Calu3 (cell line): ENCODE data around the gene GJE1. TPM values are rescaled to one million over a fixed set of nuclear protein-coding genes. Genes with fewer than 3 reads are reported as not detected.

ENCODE experiments used
- BruUV-seq: library from RNA; stranded (reverse); fragments of 400-500 nt; replicated peaks from 2 replicates; lab custom pipeline; 2021; lab: Mats Ljungman, UMichigan
- CTCF ChIA-PET: fragments of 300-600 bp; sonication (Branson Sonifier 250); formaldehyde crosslinking; loops from one replicate; lab custom pipeline; 2022; ENCODE audit warnings: antibody characterized with exemption; lab: Charles Lee
- DNase-seq: peaks from one replicate; pipeline ENCODE4 v3.0.0; 2022
- H3K27ac Mint-ChIP-seq: one replicate; pipeline ENCODE4 v1.8.0; 2022; ENCODE audit warnings: mixed read lengths; ENCODE audit not compliant: unreplicated experiment
- H3K27me3 Mint-ChIP-seq: one replicate; pipeline ENCODE4 v1.8.0; 2022; ENCODE audit warnings: mixed read lengths; ENCODE audit not compliant: unreplicated experiment
- H3K36me3 Mint-ChIP-seq: one replicate; pipeline ENCODE4 v1.8.0; 2022; ENCODE audit warnings: mild to moderate bottlenecking, moderate library complexity, mixed read lengths; ENCODE audit not compliant: insufficient read depth, unreplicated experiment
- H3K4me1 Mint-ChIP-seq: one replicate; pipeline ENCODE4 v1.8.0; 2022; ENCODE audit warnings: mild to moderate bottlenecking, low read depth, mixed read lengths; ENCODE audit not compliant: unreplicated experiment
- H3K4me3 Mint-ChIP-seq: one replicate; pipeline ENCODE4 v1.8.0; 2022; ENCODE audit warnings: mild to moderate bottlenecking, low read depth, moderate library complexity, mixed read lengths; ENCODE audit not compliant: unreplicated experiment
- H3K9me3 Mint-ChIP-seq: one replicate; pipeline ENCODE4 v1.8.0; 2022; ENCODE audit warnings: low read depth, mixed read lengths; ENCODE audit not compliant: unreplicated experiment
- CTCF ChIP-seq: fragments of 200-600 bp; IDR thresholded peaks from one replicate; pipeline ENCODE4 v1.8.0; 2022; ENCODE audit warnings: antibody characterized with exemption; ENCODE audit not compliant: unreplicated experiment
- intact Hi-C: fragments of 100-400 bp; cut with micrococcal nuclease; formaldehyde crosslinking; loops from one replicate; pipeline ENCODE4 v1.10.0; 2022; ENCODE audit not compliant: unreplicated experiment
- total RNA-seq: library from RNA; stranded (reverse); gene quantifications from 2 replicates; pipeline ENCODE4 v1.2.3, GENCODE V29; 2022

GJE1 gene
- total RNA-seq, 1 experiment from 2014 or later, result not detected

GRCh38 chr6:142165227-142165626 lies 32.5 kb downstream of the GJE1 start:
- no peak overlapping the region for H3K27ac Mint-ChIP-seq
- intact Hi-C loops, result no loop called here
- no peaks in the 10 kb centered on the region for H3K27me3 Mint-ChIP-seq
- no peaks in the 10 kb centered on the region for H3K9me3 Mint-ChIP-seq
- H3K4me3 Mint-ChIP-seq, result no peak overlapping the region
- no peaks in the 10 kb centered on the region for H3K36me3 Mint-ChIP-seq
- BruUV-seq, result no TSS peak
- CTCF ChIA-PET, result no interaction called here
- no peak for DNase-seq
- H3K4me1 Mint-ChIP-seq, result peaks cover 18% of the 10 kb centered on the region
- TF ChIP-seq CTCF, result no peak

GRCh38 chr6:142167071-142167470 lies 34.3 kb downstream of the GJE1 start:
- Mint-ChIP-seq H3K27me3 (no peaks in the 10 kb centered on the region), H3K4me1 (peaks cover 17% of the 10 kb centered on the region), H3K36me3 (no peaks in the 10 kb centered on the region), H3K9me3 (no peaks in the 10 kb centered on the region), H3K4me3 (no peak overlapping the region), H3K27ac (no peak overlapping the region)
- no peak for TF ChIP-seq CTCF
- CTCF ChIA-PET, result no interaction called here
- no TSS peak for BruUV-seq
- no peak for DNase-seq
- intact Hi-C loops, result no loop called here

GRCh38 chr6:142167486-142167885 lies 34.8 kb downstream of the GJE1 start:
- Mint-ChIP-seq H3K9me3 (no peaks in the 10 kb centered on the region), H3K27me3 (no peaks in the 10 kb centered on the region), H3K27ac (no peak overlapping the region), H3K4me3 (no peak overlapping the region), H3K36me3 (no peaks in the 10 kb centered on the region), H3K4me1 (peaks cover 13% of the 10 kb centered on the region)
- CTCF ChIA-PET, result no interaction called here
- no peak for DNase-seq
- no peak for TF ChIP-seq CTCF
- no TSS peak for BruUV-seq
- intact Hi-C loops, result no loop called here

- Mint-ChIP-seq H3K27ac (no peak overlapping the region), H3K4me3 (no peak overlapping the region), H3K36me3 (no peaks in the 10 kb centered on the region), H3K4me1 (no peaks in the 10 kb centered on the region), H3K27me3 (no peaks in the 10 kb centered on the region), H3K9me3 (no peaks in the 10 kb centered on the region)
- no TSS peak for BruUV-seq
- no peak for TF ChIP-seq CTCF
- CTCF ChIA-PET, result no interaction called here
- no peak for DNase-seq
- intact Hi-C loops, result no loop called here
Measured at GRCh38 chr6:142171351-142171750, 38.6 kb downstream of the GJE1 start.
